ENCODE data around the gene GAN.

The GAN gene

GRCh38 chr16:81432937-81433557 is 118.3 kb downstream of the GAN start:
- H3K27ac ChIP-seq (ENCODE audit: extremely low read depth, low read depth, low read length) = no peak overlapping the region
- ChIA-PET POLR2A (no interaction called here), CTCF (no interaction called here)
- no peaks in the 10 kb centered on the region for H3K9me3 ChIP-seq (ENCODE audit: control insufficient read depth, insufficient read depth, low read depth, low read length)
- no peak for TF ChIP-seq ZNF19 (tag by site-specific recombination; IDR thresholded peaks at IDR 0.05; ENCODE audit: low read depth)
- TF ChIP-seq ZNF362 (tag by site-specific recombination; IDR thresholded peaks at IDR 0.05) = 0 out of 2 replicates have a peak, but pooled peaks have one; percentile 1
- no peaks in the 10 kb centered on the region; the same call in 1 of the 2 replicates for H3K4me1 ChIP-seq (ENCODE audit: control insufficient read depth, insufficient read depth, low read length)
- H3K36me3 ChIP-seq (ENCODE audit: control insufficient read depth in 2 of 2, insufficient read depth in 1 of 2, low read length in 2 of 2) = no peaks in the 10 kb centered on the region
- H3K4me3 ChIP-seq (ENCODE audit: low read depth, low read length) = no peak overlapping the region

- no peak overlapping the region for H3K27ac ChIP-seq (ENCODE audit: extremely low read depth, low read depth, low read length)
- POLR2A ChIA-PET = no interaction called here
- H3K9me3 ChIP-seq (ENCODE audit: control insufficient read depth, insufficient read depth, low read depth, low read length) = no peaks in the 10 kb centered on the region
- CTCF ChIA-PET = interaction anchor here (0.6 kb wide), 1 partner anchor 363 kb away, joined by 3 read pairs; no protein-coding TSS in a partner anchor
- TF ChIP-seq ZNF791 (tag by site-specific recombination; IDR thresholded peaks at IDR 0.05) (no peak), ZNF19 (tag by site-specific recombination; IDR thresholded peaks at IDR 0.05; ENCODE audit: low read depth) (no peak), ZNF473 (tag by site-specific recombination; IDR thresholded peaks at IDR 0.05) (no peak), ZNF274 (IDR thresholded peaks at IDR 0.05; ENCODE audit: low read length) (no peak), ZNF274 (tag by site-specific recombination; IDR thresholded peaks at IDR 0.05; ENCODE audit: borderline replicate concordance) (no peak), ZNF174 (tag by site-specific recombination; IDR thresholded peaks at IDR 0.05) (no peak)
- no peaks in the 10 kb centered on the region for H3K36me3 ChIP-seq (ENCODE audit: control insufficient read depth in 2 of 2, insufficient read depth in 1 of 2, low read length in 2 of 2)
- H3K4me1 ChIP-seq (ENCODE audit: control insufficient read depth, insufficient read depth, low read length) = no peaks in the 10 kb centered on the region; the same call in 1 of the 2 replicates
- H3K4me3 ChIP-seq (ENCODE audit: low read depth, low read length) = no peak overlapping the region
These were observed 120.3 kb downstream of the GAN start for GRCh38 chr16:81435103-81435502.

- Histone ChIP-seq H3K4me1 (ENCODE audit: control insufficient read depth, insufficient read depth, low read length) (no peaks in the 10 kb centered on the region; the same call in 1 of the 2 replicates), H3K4me3 (ENCODE audit: low read depth, low read length) (no peak overlapping the region), H3K36me3 (ENCODE audit: control insufficient read depth in 2 of 2, insufficient read depth in 1 of 2, low read length in 2 of 2) (no peaks in the 10 kb centered on the region), H3K9me3 (ENCODE audit: control insufficient read depth, insufficient read depth, low read depth, low read length) (no peaks in the 10 kb centered on the region), H3K27ac (ENCODE audit: extremely low read depth, low read depth, low read length) (no peak overlapping the region)
- POLR2A ChIA-PET = no interaction called here
- CTCF ChIA-PET = interaction anchor here (0.6 kb wide), 1 partner anchor 364 kb away, joined by 3 read pairs; no protein-coding TSS in a partner anchor
- TF ChIP-seq ZNF221 (tag by site-specific recombination; IDR thresholded peaks at IDR 0.05; ENCODE audit: borderline replicate concordance) (no peak), YY1 (tag by site-specific recombination; IDR thresholded peaks at IDR 0.05) (no peak), ZSCAN5A (tag by site-specific recombination; IDR thresholded peaks at IDR 0.05) (no peak), ZNF837 (tag by site-specific recombination; IDR thresholded peaks at IDR 0.05) (no peak), ZBTB26 (tag by site-specific recombination; optimal IDR thresholded peaks at IDR 0.05) (no peak), ZNF449 (tag by site-specific recombination; IDR thresholded peaks at IDR 0.05) (no peak), ZNF362 (tag by site-specific recombination; IDR thresholded peaks at IDR 0.05) (no peak), YY2 (tag by site-specific recombination; IDR thresholded peaks at IDR 0.05) (no peak), ZNF621 (tag by site-specific recombination; IDR thresholded peaks at IDR 0.05) (no peak), ZNF398 (tag by site-specific recombination; IDR thresholded peaks at IDR 0.05) (no peak), ZBTB6 (tag by site-specific recombination; IDR thresholded peaks at IDR 0.05) (no peak), CTCF (tag by site-specific recombination; IDR thresholded peaks at IDR 0.05) (no peak)
These were observed 120.8 kb downstream of the GAN start for GRCh38 chr16:81435567-81435966.
